ENCODE results near the gene SGSM2.

The SGSM2 gene

DNA sequence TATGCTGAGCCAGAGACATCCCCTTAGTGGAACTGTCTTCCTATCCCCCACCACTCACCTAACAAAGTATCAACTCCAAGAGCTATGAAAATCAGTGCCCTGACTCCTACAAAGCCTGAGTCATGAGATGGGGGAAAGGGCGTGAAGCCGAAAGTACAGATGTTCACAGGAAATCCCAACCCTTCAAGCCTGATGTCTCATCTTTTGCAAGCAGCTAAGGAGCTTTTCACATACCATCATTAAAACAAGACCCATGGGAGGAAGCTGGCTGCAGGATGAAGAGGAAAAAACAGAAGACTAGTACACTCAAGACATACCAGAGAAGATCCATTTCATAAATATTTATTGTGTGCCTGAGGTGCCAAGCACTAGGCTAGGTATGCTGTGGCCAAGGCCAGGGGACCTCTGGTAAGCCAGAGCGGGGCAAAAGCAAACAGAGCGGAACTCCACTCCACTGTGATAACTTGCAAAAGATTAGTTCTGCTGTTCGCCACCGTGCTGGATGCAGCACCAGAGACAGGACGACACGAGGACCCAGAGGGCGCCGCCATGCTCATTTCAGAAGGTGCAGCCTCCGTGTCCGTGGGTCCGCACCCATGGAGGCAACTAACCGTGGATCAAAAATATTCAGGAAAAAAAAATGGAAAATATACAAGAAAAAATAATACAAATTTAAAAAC is 68.1 kb downstream of the SGSM2 start:
- TF ChIP-seq EZH2phosphoT487 (IDR thresholded peaks at IDR 0.05; ENCODE audit: borderline replicate concordance, low read length): no peak
- TF ChIP-seq, protein P1, sequence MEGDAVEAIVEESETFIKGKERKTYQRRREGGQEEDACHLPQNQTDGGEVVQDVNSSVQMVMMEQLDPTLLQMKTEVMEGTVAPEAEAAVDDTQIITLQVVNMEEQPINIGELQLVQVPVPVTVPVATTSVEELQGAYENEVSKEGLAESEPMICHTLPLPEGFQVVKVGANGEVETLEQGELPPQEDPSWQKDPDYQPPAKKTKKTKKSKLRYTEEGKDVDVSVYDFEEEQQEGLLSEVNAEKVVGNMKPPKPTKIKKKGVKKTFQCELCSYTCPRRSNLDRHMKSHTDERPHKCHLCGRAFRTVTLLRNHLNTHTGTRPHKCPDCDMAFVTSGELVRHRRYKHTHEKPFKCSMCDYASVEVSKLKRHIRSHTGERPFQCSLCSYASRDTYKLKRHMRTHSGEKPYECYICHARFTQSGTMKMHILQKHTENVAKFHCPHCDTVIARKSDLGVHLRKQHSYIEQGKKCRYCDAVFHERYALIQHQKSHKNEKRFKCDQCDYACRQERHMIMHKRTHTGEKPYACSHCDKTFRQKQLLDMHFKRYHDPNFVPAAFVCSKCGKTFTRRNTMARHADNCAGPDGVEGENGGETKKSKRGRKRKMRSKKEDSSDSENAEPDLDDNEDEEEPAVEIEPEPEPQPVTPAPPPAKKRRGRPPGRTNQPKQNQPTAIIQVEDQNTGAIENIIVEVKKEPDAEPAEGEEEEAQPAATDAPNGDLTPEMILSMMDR (IDR thresholded peaks at IDR 0.05; ENCODE audit: low read depth, low read length, poor library complexity, severe bottlenecking): no peak
- Histone ChIP-seq H4K20me1 (ENCODE audit: control insufficient read depth, insufficient read depth, low read depth, low read length) (no peaks in the 10 kb centered on the region), H3K36me3 (ENCODE audit: control insufficient read depth, low read length) (no peaks in the 10 kb centered on the region), H3K27me3 (ENCODE audit: control insufficient read depth, low read length) (no peaks in the 10 kb centered on the region), H3K4me2 (ENCODE audit: low read length) (no peak overlapping the region), H3K4me3 (ENCODE audit: low read length) (no peak overlapping the region), H3K27ac (ENCODE audit: low read depth, low read length) (no peak overlapping the region), H3K9me3 (ENCODE audit: control insufficient read depth, insufficient read depth, low read length) (no peaks in the 10 kb centered on the region), H3K4me1 (ENCODE audit: control insufficient read depth, low read length) (peaks cover 10% of the 10 kb centered on the region), H3F3A (ENCODE audit: control insufficient read depth, insufficient read depth) (peaks cover 4% of the 10 kb centered on the region; the same call in 1 of the 2 replicates), H3K79me2 (ENCODE audit: control insufficient read depth, low read length) (peaks cover 2% of the 10 kb centered on the region), H3K9me2 (replicated peaks; ENCODE audit: control insufficient read depth, low read length) (no peaks in the 10 kb centered on the region)

DNA sequence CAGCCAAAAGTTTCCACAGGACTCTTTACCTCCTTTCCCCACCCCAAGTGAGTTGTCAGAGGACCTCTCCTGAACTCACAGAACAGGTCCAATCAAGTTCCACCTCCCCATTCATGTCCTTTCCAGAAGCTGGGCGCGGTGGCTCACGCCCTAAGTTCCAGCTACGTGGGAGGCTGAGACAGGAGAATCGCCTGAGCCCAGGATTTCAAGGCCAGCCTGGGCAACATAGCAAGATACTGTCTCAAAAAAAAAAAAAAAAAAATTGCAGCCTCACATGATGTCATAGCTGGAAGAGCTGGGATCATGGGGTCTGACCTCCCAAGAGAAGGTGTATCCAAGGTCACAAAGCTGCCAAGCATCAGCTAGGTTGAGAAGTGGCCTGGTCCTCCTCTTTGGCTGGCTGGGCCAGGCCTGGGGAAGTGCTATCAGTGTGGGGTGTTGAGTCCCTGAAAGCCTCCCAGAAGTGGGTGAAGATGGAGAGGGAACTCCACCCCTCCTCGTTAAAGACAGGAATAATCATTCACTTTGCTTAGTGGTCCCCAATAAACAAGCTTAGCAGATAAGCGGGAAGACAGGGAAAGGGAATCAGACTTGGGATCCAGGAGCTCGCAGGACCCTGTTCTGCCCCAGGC is 69.1 kb downstream of the SGSM2 start:
- H3K36me3 ChIP-seq (ENCODE audit: control insufficient read depth, low read length): no peaks in the 10 kb centered on the region
- TF ChIP-seq, protein P1 (IDR thresholded peaks at IDR 0.05; ENCODE audit: low read depth, low read length, poor library complexity, severe bottlenecking): no peak
- no peak for TF ChIP-seq EZH2phosphoT487 (IDR thresholded peaks at IDR 0.05; ENCODE audit: borderline replicate concordance, low read length)
- H3K9me2 ChIP-seq (replicated peaks; ENCODE audit: control insufficient read depth, low read length): no peaks in the 10 kb centered on the region
- H3K4me1 ChIP-seq (ENCODE audit: control insufficient read depth, low read length): peaks cover 10% of the 10 kb centered on the region
- no peak overlapping the region for H3K4me2 ChIP-seq (ENCODE audit: low read length)
- peaks cover 4% of the 10 kb centered on the region; the same call in 1 of the 2 replicates for H3F3A ChIP-seq (ENCODE audit: control insufficient read depth, insufficient read depth)
- H3K27ac ChIP-seq (ENCODE audit: low read depth, low read length): no peak overlapping the region
- H4K20me1 ChIP-seq (ENCODE audit: control insufficient read depth, insufficient read depth, low read depth, low read length): no peaks in the 10 kb centered on the region
- H3K27me3 ChIP-seq (ENCODE audit: control insufficient read depth, low read length): no peaks in the 10 kb centered on the region
- no peaks in the 10 kb centered on the region for H3K9me3 ChIP-seq (ENCODE audit: control insufficient read depth, insufficient read depth, low read length)
- no peaks in the 10 kb centered on the region for H3K79me2 ChIP-seq (ENCODE audit: control insufficient read depth, low read length)
- no peak overlapping the region for H3K4me3 ChIP-seq (ENCODE audit: low read length)

DNA sequence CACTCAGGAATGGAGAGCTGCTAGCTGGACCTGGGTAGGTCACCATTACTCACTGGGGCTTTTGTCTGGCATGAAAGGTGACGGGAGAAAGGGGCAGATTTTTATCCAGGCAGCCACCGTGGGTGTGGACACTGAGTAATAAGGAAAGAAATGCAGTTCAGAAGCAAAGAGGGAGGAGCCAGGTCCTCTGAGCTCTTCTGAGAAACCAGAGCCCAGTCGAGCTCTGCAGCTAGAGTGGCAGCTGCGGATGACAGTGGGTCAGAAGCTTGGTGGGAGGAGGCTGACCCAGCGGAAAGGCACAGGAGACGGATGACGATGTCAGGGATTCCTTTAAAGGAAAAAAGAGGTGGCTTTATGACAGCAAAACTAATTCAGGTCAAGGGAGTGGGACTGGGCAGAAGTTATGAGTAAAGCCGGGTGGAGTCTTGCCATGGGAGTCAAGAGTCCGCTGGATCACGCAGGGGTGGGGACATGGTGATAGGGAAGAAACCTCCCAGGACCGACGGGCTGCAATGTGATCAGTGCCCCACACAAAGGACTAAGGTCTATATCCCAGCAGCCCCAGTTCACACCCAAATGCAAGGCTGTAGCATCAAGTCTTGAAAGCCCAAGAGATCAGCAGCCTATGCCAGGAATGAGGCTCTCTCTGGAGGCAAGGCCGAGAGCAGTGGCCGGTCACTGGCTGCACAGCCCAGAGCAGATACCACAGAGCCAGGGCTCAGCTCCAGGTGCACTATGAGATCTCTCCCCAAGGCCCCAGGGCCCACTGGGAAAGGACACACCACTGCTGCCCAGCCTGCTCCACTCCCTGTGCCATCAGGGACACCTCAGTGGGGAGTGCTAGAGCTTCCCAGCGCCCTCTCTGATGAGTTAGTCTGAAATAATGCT is 69.8 kb downstream of the SGSM2 start:
- no peaks in the 10 kb centered on the region for H3K36me3 ChIP-seq (ENCODE audit: control insufficient read depth, low read length)
- peaks cover 10% of the 10 kb centered on the region for H3K4me1 ChIP-seq (ENCODE audit: control insufficient read depth, low read length)
- H3K4me2 ChIP-seq (ENCODE audit: low read length): no peak overlapping the region
- H3K27me3 ChIP-seq (ENCODE audit: control insufficient read depth, low read length): no peaks in the 10 kb centered on the region
- no peaks in the 10 kb centered on the region for H3K9me2 ChIP-seq (replicated peaks; ENCODE audit: control insufficient read depth, low read length)
- H3K4me3 ChIP-seq (ENCODE audit: low read length): no peak overlapping the region
- TF ChIP-seq, protein P1 (IDR thresholded peaks at IDR 0.05; ENCODE audit: low read depth, low read length, poor library complexity, severe bottlenecking): no peak
- TF ChIP-seq EZH2phosphoT487 (IDR thresholded peaks at IDR 0.05; ENCODE audit: borderline replicate concordance, low read length): no peak
- H3F3A ChIP-seq (ENCODE audit: control insufficient read depth, insufficient read depth): peaks cover 4% of the 10 kb centered on the region; the same call in 1 of the 2 replicates
- H4K20me1 ChIP-seq (ENCODE audit: control insufficient read depth, insufficient read depth, low read depth, low read length): no peaks in the 10 kb centered on the region
- no peaks in the 10 kb centered on the region for H3K9me3 ChIP-seq (ENCODE audit: control insufficient read depth, insufficient read depth, low read length)
- no peaks in the 10 kb centered on the region for H3K79me2 ChIP-seq (ENCODE audit: control insufficient read depth, low read length)
- H3K27ac ChIP-seq (ENCODE audit: low read depth, low read length): no peak overlapping the region
